Natural killer cell treated with Interleukin-12 subunit alpha and Interleukin-12 subunit beta and Interleukin-15 and Interleukin-18, amount 100 ng/mL, for 72 hours (primary cell): ENCODE data around the gene FBXO38. TPM values are rescaled to one million over a fixed set of nuclear protein-coding genes. Genes with fewer than 3 reads are reported as not detected.

ENCODE experiments used
- ATAC-seq, 2 donors: fragments of 150-1000 bp; cut with Tn5 transposase in 1 of 2; sonication (Bioruptor Pico), chemical (Tn5 transposase) in 1 of 2; 2 replicates each; pipeline ENCODE4 v1.10.0; 2021
- DNase-seq: peaks from one replicate; pipeline ENCODE4 v3.0.0; 2022; ENCODE audit warnings: low spot score
- H3K27ac Mint-ChIP-seq, 2 donors: 1 replicate in 1 of 2; 2 replicates in 1 of 2; pipeline ENCODE4 v1.8.0; 2022; ENCODE audit warnings: mixed read lengths in 2 of 2, mild to moderate bottlenecking in 1 of 2, moderate library complexity in 1 of 2
- H3K27me3 Mint-ChIP-seq, 2 donors: 1 replicate in 1 of 2; 2 replicates in 1 of 2; pipeline ENCODE4 v1.8.0; 2022; ENCODE audit warnings: mixed read lengths in 2 of 2
- H3K36me3 Mint-ChIP-seq: one replicate; pipeline ENCODE4 v1.8.0; 2022; ENCODE audit warnings: mixed read lengths
- H3K4me1 Mint-ChIP-seq, 2 donors: 1 replicate in 1 of 2; 2 replicates in 1 of 2; pipeline ENCODE4 v1.8.0; 2022; ENCODE audit warnings: low read depth in 2 of 2, mixed read lengths in 2 of 2, mild to moderate bottlenecking in 1 of 2
- H3K4me3 Mint-ChIP-seq: one replicate; pipeline ENCODE4 v1.8.0; 2022; ENCODE audit warnings: mixed read lengths
- H3K9me3 Mint-ChIP-seq: 2 replicates; pipeline ENCODE4 v1.8.0; 2022; ENCODE audit warnings: mixed read lengths
- total RNA-seq, 2 donors: library from RNA; stranded (reverse); gene quantifications; one replicate each; pipeline ENCODE4 v1.2.3, GENCODE V29; 2022

FBXO38 gene
- total RNA-seq, 2 donors from 2014 or later: 58.2 to 65.7 TPM

- ATAC-seq (no peak), DNase-seq (no peak)
- no peak overlapping the region for H3K27ac Mint-ChIP-seq
- H3K27me3 Mint-ChIP-seq: no peaks in the 10 kb centered on the region
- H3K4me3 Mint-ChIP-seq: no peak overlapping the region
- peaks cover 38 to 50% of the 10 kb centered on the region in 2 donors for H3K4me1 Mint-ChIP-seq
- H3K9me3 Mint-ChIP-seq: no peaks in the 10 kb centered on the region
- peaks cover 34% of the 10 kb centered on the region for H3K36me3 Mint-ChIP-seq
Measured at GRCh38 chr5:148394587-148395019, 10.8 kb downstream of the FBXO38 start.

DNA sequence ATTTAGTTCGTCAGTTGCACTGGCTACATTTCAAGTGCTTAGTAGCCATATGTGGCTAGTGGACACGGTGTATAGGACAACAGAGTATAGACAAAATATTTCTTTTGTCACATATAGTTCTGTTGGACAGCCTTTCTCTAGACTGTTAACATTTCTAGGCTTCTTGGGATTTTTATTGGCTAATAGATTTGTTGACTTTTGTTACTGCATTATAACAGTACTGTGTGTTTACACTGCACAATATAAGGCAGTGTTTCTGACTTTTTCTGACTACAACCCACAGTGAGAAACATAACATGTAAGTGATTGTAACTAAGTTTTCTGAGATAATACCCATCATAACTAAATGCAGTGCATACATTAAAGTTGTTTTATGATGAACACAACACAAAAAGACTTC lies 11.3 kb downstream of the FBXO38 start:
- DNase-seq: no peak
- ATAC-seq: no peak

DNA sequence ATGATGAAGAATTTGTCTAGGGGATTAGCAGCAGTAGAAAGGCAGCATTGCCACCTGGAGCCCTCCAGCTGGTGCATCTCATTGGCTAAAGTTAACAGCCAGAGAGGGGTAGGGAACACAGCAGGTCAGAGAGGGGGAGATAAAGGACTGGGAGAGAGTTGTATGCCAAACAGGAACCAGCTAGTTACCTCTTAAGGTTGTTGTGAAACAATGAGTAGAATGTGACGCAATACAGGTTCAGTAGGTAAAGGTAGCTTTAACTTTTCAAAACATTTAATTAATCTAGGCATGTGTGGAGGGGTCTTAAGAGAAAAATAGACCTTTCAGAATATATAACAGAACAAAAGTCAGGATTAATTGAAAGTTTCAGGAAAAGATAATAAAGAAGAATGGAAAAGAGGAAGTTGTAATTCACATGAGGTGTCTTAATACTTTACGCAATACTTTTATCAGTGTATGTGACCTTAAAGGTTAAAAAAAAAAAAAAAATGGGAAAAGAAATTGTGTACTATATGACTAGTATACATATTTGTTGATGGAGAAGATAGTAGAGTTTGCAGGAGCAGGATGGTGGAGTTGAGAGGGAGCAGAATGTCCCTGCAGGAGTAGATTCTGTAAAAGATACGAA lies 14.3 kb downstream of the FBXO38 start:
- H3K27ac Mint-ChIP-seq: peak overlapping the region; percentile 3 to 32
- H3K4me1 Mint-ChIP-seq: peaks cover 27 to 42% of the 10 kb centered on the region in 2 donors
- no peak for DNase-seq
- H3K4me3 Mint-ChIP-seq: no peak overlapping the region
- H3K27me3 Mint-ChIP-seq: no peaks in the 10 kb centered on the region
- ATAC-seq: no peak
- peaks cover 38% of the 10 kb centered on the region for H3K36me3 Mint-ChIP-seq
- H3K9me3 Mint-ChIP-seq: no peaks in the 10 kb centered on the region

More for the DNA sequence above, 11.3 kb downstream of the FBXO38 start:
- H3K4me1 Mint-ChIP-seq: peaks cover 38 to 50% of the 10 kb centered on the region in 2 donors
- H3K9me3 Mint-ChIP-seq: no peaks in the 10 kb centered on the region
- peaks cover 35% of the 10 kb centered on the region for H3K36me3 Mint-ChIP-seq
- H3K27me3 Mint-ChIP-seq: no peaks in the 10 kb centered on the region
- no peak overlapping the region for H3K27ac Mint-ChIP-seq
- H3K4me3 Mint-ChIP-seq: no peak overlapping the region

DNA sequence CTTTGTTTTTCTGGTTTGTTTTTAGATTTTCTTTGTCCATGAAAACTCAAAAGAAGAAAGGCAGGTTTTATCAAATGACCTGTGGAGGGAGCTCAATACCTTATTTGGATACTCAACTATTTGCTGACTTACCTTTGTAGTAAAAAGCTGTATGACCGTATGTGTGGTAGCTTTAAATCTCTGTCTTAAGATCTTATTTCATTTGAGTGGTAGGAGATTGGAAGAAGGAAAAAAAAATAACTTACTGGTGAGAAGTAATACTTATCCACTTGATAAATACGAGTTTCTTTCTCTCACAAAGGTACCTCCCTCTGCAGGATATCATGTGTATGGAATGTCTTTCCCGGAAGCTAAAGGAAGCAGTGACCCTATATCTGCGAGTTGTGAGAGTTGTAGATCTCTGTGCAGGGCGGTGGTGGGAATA lies 15.0 kb downstream of the FBXO38 start:
- no peak overlapping the region for H3K4me3 Mint-ChIP-seq
- no peak for DNase-seq
- H3K27ac Mint-ChIP-seq: peak overlapping the region in 1 of 2 donors; percentile 32
- H3K36me3 Mint-ChIP-seq: peaks cover 43% of the 10 kb centered on the region
- no peaks in the 10 kb centered on the region for H3K9me3 Mint-ChIP-seq
- ATAC-seq: no peak
- no peaks in the 10 kb centered on the region for H3K27me3 Mint-ChIP-seq
- peaks cover 26 to 44% of the 10 kb centered on the region in 2 donors for H3K4me1 Mint-ChIP-seq

GRCh38 chr5:148401604-148402003 lies 17.8 kb downstream of the FBXO38 start:
- H3K4me1 Mint-ChIP-seq: peaks cover 22 to 51% of the 10 kb centered on the region in 2 donors
- H3K4me3 Mint-ChIP-seq: no peak overlapping the region
- H3K27me3 Mint-ChIP-seq: no peaks in the 10 kb centered on the region
- H3K27ac Mint-ChIP-seq: peak overlapping the region; percentile 51 to 74
- H3K36me3 Mint-ChIP-seq: peaks cover 56% of the 10 kb centered on the region
- ATAC-seq: no peak
- no peaks in the 10 kb centered on the region for H3K9me3 Mint-ChIP-seq
- DNase-seq: no peak

DNA sequence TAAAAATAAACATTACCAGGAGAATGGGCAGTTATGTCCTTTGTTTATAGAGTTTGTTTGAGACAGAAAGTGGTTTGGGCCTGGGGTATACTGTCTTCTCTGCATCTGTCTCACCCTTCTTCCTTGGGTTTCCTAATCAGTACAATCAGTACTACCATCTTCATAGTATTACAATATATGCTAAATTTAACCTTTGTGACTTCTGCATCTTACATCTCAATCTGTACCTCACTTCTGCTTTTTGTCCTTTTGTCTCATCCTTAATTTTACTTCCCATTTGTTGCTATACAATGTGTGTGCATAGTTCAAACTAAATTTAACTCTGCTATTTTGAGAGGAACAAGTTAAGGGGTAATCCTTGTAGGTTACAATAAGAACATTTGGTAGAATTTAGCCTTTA lies 19.6 kb downstream of the FBXO38 start:
- H3K36me3 Mint-ChIP-seq: peaks cover 54% of the 10 kb centered on the region
- ATAC-seq: no peak
- H3K27ac Mint-ChIP-seq: peak overlapping the region in 1 of 2 donors; percentile 20
- H3K9me3 Mint-ChIP-seq: no peaks in the 10 kb centered on the region
- peaks cover 18 to 49% of the 10 kb centered on the region in 2 donors for H3K4me1 Mint-ChIP-seq
- H3K27me3 Mint-ChIP-seq: no peaks in the 10 kb centered on the region
- DNase-seq: no peak
- no peak overlapping the region for H3K4me3 Mint-ChIP-seq

DNA sequence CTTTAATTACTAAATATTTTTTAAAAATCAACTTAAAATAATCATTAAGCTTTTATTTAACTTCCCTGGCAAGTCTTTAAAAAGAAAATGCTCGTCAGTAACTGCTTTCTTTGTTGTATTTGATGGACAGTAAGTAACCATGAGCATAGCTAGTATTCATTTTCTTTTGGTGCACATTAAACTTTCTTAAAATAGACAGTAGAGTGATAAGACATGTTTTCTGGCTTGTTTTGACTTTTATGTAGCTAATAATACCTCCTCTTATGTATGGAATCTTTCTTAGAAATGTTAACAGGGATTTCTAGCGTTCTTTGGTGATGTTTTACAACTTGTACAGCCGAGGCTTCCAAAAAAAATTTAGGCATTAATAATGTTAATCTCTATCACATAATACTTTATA lies 22.6 kb downstream of the FBXO38 start:
- DNase-seq (no peak), ATAC-seq (no peak)
- Mint-ChIP-seq H3K9me3 (no peaks in the 10 kb centered on the region), H3K36me3 (peaks cover 52% of the 10 kb centered on the region), H3K4me3 (no peak overlapping the region), H3K4me1 (peaks cover 5 to 33% of the 10 kb centered on the region in 2 donors), H3K27ac (no peak overlapping the region), H3K27me3 (no peaks in the 10 kb centered on the region)

- H3K4me1 Mint-ChIP-seq: peaks cover 8 to 24% of the 10 kb centered on the region in 2 donors
Measured at GRCh38 chr5:148408092-148408491, 24.3 kb downstream of the FBXO38 start.

DNA sequence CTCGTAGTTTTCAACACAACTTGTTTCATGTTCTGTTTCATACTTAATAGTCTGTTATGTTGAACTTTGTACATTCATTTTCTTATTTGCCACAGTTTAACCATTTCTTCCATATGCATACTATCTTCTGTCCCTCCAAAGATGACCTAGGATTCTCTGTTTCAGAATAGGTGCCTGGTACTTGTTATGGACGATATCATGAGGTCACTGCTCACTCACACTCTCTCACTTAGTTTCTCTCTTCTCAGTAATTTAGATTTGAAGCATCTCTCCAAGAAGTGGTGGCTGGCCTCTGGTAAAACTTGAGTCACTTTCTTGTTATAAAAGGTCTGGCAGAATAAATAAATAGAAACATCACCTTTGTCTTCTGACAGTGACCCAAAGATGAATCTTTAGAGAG lies 28.4 kb downstream of the FBXO38 start:
- no peak overlapping the region for H3K27ac Mint-ChIP-seq
- peaks cover 59% of the 10 kb centered on the region for H3K36me3 Mint-ChIP-seq
- no peak for ATAC-seq
- H3K27me3 Mint-ChIP-seq: no peaks in the 10 kb centered on the region
- H3K4me3 Mint-ChIP-seq: no peak overlapping the region
- DNase-seq: no peak
- H3K9me3 Mint-ChIP-seq: no peaks in the 10 kb centered on the region
- peaks cover 4 to 8% of the 10 kb centered on the region in 2 donors for H3K4me1 Mint-ChIP-seq

More at GRCh38 chr5:148408092-148408491, 24.3 kb downstream of the FBXO38 start:
- no peaks in the 10 kb centered on the region for H3K9me3 Mint-ChIP-seq
- H3K27ac Mint-ChIP-seq: peak overlapping the region in 1 of 2 donors; percentile 40
- H3K27me3 Mint-ChIP-seq: no peaks in the 10 kb centered on the region
- H3K4me3 Mint-ChIP-seq: peak overlapping the region; percentile 25
- DNase-seq (no peak), ATAC-seq (peak in 1 of 2 donors; percentile 72)
- H3K36me3 Mint-ChIP-seq: peaks cover 58% of the 10 kb centered on the region

GRCh38 chr5:148414833-148415232 lies 31.1 kb downstream of the FBXO38 start:
- ATAC-seq (no peak), DNase-seq (no peak)
- Mint-ChIP-seq H3K4me3 (no peak overlapping the region), H3K9me3 (no peaks in the 10 kb centered on the region), H3K4me1 (peaks cover 0 to 8% of the 10 kb centered on the region in 2 donors), H3K36me3 (peaks cover 59% of the 10 kb centered on the region), H3K27me3 (no peaks in the 10 kb centered on the region), H3K27ac (no peak overlapping the region)

DNA sequence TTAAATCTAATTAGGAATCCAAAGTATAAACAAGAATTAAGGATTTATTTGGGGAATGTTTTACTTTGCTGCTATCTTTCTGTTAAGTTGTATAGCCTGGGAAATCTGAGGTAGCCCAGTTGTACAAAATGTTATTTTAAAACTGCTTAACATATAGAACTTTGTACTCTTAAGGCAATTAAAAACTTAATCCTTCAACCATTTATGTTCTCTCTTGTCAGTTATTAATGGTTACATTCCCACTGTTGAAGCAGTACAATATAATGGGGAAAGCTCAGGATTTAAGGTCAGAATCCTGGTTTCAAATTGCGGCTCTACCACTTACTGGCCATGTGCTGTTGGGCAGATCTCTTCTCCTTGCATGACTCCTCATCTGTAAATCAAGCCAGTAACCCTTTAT lies 32.7 kb downstream of the FBXO38 start:
- Mint-ChIP-seq H3K9me3 (no peaks in the 10 kb centered on the region), H3K4me1 (peaks cover 0 to 8% of the 10 kb centered on the region in 2 donors), H3K36me3 (peaks cover 48% of the 10 kb centered on the region), H3K27me3 (no peaks in the 10 kb centered on the region), H3K4me3 (no peak overlapping the region), H3K27ac (no peak overlapping the region)
- ATAC-seq (no peak), DNase-seq (no peak)

DNA sequence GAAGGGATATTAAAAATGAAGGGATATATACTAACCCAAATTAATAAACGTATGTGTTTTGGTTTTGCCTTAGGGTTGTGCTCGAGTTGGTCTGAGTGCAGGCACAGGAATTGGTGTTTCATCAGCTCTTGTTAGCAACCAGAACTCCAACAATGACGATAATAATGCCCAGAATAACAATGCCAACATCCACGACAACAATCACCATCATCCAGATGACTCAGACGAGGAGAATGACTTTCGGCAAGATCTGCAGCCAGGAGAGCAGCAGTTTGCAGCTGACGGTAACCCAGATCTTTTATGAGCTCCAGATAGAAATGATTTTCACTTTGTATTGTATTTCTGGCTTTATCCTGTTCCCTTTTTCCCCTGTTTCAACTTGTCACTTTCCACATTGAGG lies 33.2 kb downstream of the FBXO38 start:
- Mint-ChIP-seq H3K36me3 (peaks cover 50% of the 10 kb centered on the region), H3K27me3 (no peaks in the 10 kb centered on the region), H3K4me3 (no peak overlapping the region), H3K27ac (no peak overlapping the region), H3K4me1 (peaks cover 0 to 8% of the 10 kb centered on the region in 2 donors), H3K9me3 (no peaks in the 10 kb centered on the region)
- DNase-seq (no peak), ATAC-seq (no peak)

- H3K4me3 Mint-ChIP-seq: no peak overlapping the region
- H3K9me3 Mint-ChIP-seq: no peaks in the 10 kb centered on the region
- peaks cover 0 to 10% of the 10 kb centered on the region in 2 donors for H3K4me1 Mint-ChIP-seq
- H3K36me3 Mint-ChIP-seq: peaks cover 49% of the 10 kb centered on the region
- DNase-seq (no peak), ATAC-seq (no peak)
- no peak overlapping the region for H3K27ac Mint-ChIP-seq
- no peaks in the 10 kb centered on the region for H3K27me3 Mint-ChIP-seq
Measured at GRCh38 chr5:148418511-148418910, 34.8 kb downstream of the FBXO38 start.

DNA sequence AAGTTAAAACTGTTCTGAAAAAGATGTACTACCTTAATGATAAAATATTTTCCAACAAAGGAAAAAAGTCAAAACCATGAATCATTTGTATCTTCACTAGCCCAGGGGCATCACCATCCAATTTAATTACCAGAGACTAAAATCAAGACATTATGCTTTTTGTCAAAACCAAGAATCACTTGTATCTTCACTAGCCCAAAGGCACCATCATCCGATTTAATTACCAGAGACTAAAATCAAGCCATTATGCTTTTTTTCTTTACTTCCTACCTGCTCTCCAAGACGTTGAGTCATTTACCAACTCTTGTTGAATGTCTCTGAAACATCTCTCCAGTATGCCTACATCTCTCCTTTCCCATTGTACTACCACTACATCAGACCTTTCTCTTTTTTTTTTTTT lies 37.9 kb downstream of the FBXO38 start:
- Mint-ChIP-seq H3K4me1 (peaks cover 0 to 13% of the 10 kb centered on the region in 2 donors), H3K9me3 (no peaks in the 10 kb centered on the region), H3K27ac (no peak overlapping the region), H3K27me3 (no peaks in the 10 kb centered on the region), H3K36me3 (peaks cover 57% of the 10 kb centered on the region), H3K4me3 (no peak overlapping the region)
- DNase-seq (no peak), ATAC-seq (no peak)

DNA sequence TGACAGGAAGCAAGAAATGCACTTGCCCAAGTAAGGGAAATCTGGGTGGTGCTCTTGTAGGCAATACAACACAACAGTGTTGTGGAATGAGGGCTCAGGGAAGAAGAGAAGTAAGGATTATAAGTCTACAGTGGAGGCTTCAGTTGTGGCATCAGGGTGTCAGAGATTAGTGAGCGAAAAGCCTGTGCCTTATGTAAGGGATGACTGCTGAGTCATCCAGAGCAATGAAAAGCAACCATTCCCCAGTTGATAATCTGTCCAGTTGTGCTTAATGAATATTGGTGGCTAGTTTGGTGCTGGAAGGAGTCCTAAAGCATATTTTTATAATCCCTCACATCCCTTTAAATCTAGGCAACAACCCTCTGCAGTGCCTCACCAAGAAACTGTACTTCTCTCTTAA lies 42.0 kb downstream of the FBXO38 start:
- peaks cover 7 to 10% of the 10 kb centered on the region in 2 donors for H3K4me1 Mint-ChIP-seq
- no peak overlapping the region for H3K27ac Mint-ChIP-seq
- H3K27me3 Mint-ChIP-seq: no peaks in the 10 kb centered on the region
- peaks cover 60% of the 10 kb centered on the region for H3K36me3 Mint-ChIP-seq
- no peak for DNase-seq
- H3K4me3 Mint-ChIP-seq: no peak overlapping the region
- no peak for ATAC-seq
- no peaks in the 10 kb centered on the region for H3K9me3 Mint-ChIP-seq
